H9 (cell line): ENCODE data around the gene CXCL10. TPM values are rescaled to one million over a fixed set of nuclear protein-coding genes. Genes with fewer than 3 reads are reported as not detected.

ENCODE experiments used
- DNase-seq: peaks from one replicate; pipeline ENCODE4 v3.0.0-alpha.2; 2017
- H2AFZ ChIP-seq: one replicate; pipeline ENCODE4 v1.6.1; 2013; ENCODE audit warnings: mild to moderate bottlenecking, low read length, control low read depth, moderate library complexity
- H2AK5ac ChIP-seq: 2 replicates; pipeline ENCODE4 v1.6.1; 2013; ENCODE audit warnings: low read length, control low read depth, mixed read lengths; ENCODE audit not compliant: insufficient read length
- H2BK120ac ChIP-seq: one replicate; pipeline ENCODE4 v1.6.1; 2013; ENCODE audit warnings: low read depth, mild to moderate bottlenecking, low read length, control low read depth, inconsistent platforms; ENCODE audit not compliant: poor library complexity, severe bottlenecking
- H2BK12ac ChIP-seq: 2 replicates; pipeline ENCODE4 v1.6.1; 2013; ENCODE audit warnings: low read length, control low read depth, mixed read lengths, low read depth; ENCODE audit not compliant: insufficient read length
- H2BK15ac ChIP-seq: 2 replicates; pipeline ENCODE4 v1.6.1; 2013; ENCODE audit warnings: low read depth, low read length, control low read depth
- H2BK20ac ChIP-seq: one replicate; pipeline ENCODE4 v1.6.1; 2013; ENCODE audit warnings: low read depth, mild to moderate bottlenecking, low read length, control low read depth, inconsistent platforms; ENCODE audit not compliant: poor library complexity, severe bottlenecking
- H2BK5ac ChIP-seq: 2 replicates; pipeline ENCODE4 v1.6.1; 2013; ENCODE audit warnings: low read length, control low read depth, mixed read lengths; ENCODE audit not compliant: insufficient read length
- H3K14ac ChIP-seq: 2 replicates; pipeline ENCODE4 v1.6.1; 2013; ENCODE audit warnings: low read length, control low read depth; ENCODE audit not compliant: insufficient read depth
- H3K18ac ChIP-seq: 2 replicates; pipeline ENCODE4 v1.6.1; 2013; ENCODE audit warnings: low read depth, mild to moderate bottlenecking, mixed read lengths, low read length, control low read depth; ENCODE audit not compliant: insufficient read length
- H3K23ac ChIP-seq: 2 replicates; pipeline ENCODE4 v1.6.1; 2013; ENCODE audit warnings: low read length, control low read depth, mixed read lengths, low read depth; ENCODE audit not compliant: insufficient read length
- H3K23me2 ChIP-seq: 2 replicates; pipeline ENCODE4 v1.6.1; 2013; ENCODE audit warnings: low read depth, mild to moderate bottlenecking, mixed read lengths, low read length, control low read depth; ENCODE audit not compliant: insufficient read length, poor library complexity, severe bottlenecking
- H3K27ac ChIP-seq: 2 replicates; pipeline ENCODE4 v1.5.1; 2013; ENCODE audit warnings: low read length, control low read depth, mixed read lengths, low read depth; ENCODE audit not compliant: insufficient read length
- H3K27me3 ChIP-seq: 2 replicates; pipeline ENCODE4 v1.6.1; 2013; ENCODE audit warnings: low read length, control low read depth, inconsistent platforms; ENCODE audit not compliant: insufficient read depth
- H3K4ac ChIP-seq: 2 replicates; pipeline ENCODE4 v1.6.1; 2013; ENCODE audit warnings: low read depth, mild to moderate bottlenecking, control low read depth, inconsistent platforms, low read length, moderate library complexity
- H3K4me1 ChIP-seq: 2 replicates; pipeline ENCODE4 v1.6.1; 2013; ENCODE audit warnings: low read length, control low read depth, inconsistent platforms; ENCODE audit not compliant: insufficient read depth
- H3K4me2 ChIP-seq: 2 replicates; pipeline ENCODE4 v1.6.1; 2013; ENCODE audit warnings: low read length, control low read depth, mixed read lengths; ENCODE audit not compliant: insufficient read length, insufficient read depth
- H3K56ac ChIP-seq: 2 replicates; pipeline ENCODE4 v1.6.1; 2013; ENCODE audit warnings: low read depth, mild to moderate bottlenecking, mixed read lengths, low read length, control low read depth; ENCODE audit not compliant: insufficient read length
- H3K79me1 ChIP-seq: 2 replicates; pipeline ENCODE4 v1.6.1; 2013; ENCODE audit warnings: low read depth, mild to moderate bottlenecking, moderate library complexity, low read length, control low read depth, inconsistent platforms; ENCODE audit not compliant: insufficient read depth, poor library complexity, severe bottlenecking
- H3K79me2 ChIP-seq: 2 replicates; pipeline ENCODE4 v1.6.1; 2013; ENCODE audit warnings: low read length, control low read depth, inconsistent platforms; ENCODE audit not compliant: insufficient read depth
- H3K9ac ChIP-seq: 2 replicates; pipeline ENCODE4 v1.6.1; 2013; ENCODE audit warnings: low read length, control low read depth, mixed read lengths; ENCODE audit not compliant: insufficient read length; ENCODE audit errors: extremely low read depth
- H3K9me3 ChIP-seq: one replicate; pipeline ENCODE4 v1.6.1; 2013; ENCODE audit warnings: low read depth, low read length, inconsistent platforms; ENCODE audit not compliant: control insufficient read depth
- H3T11ph ChIP-seq: one replicate; pipeline ENCODE4 v1.6.1; 2013; ENCODE audit warnings: mild to moderate bottlenecking, low read length, control low read depth, inconsistent platforms
- H4K20me1 ChIP-seq: one replicate; pipeline ENCODE4 v1.6.1; 2013; ENCODE audit not compliant: control insufficient read depth, insufficient read length, insufficient read depth
- H4K5ac ChIP-seq: 2 replicates; pipeline ENCODE4 v1.6.1; 2013; ENCODE audit warnings: low read depth, mild to moderate bottlenecking, mixed read lengths, low read length, control low read depth; ENCODE audit not compliant: insufficient read length
- H4K8ac ChIP-seq: replicated peaks from 2 replicates; pipeline ENCODE4 v1.6.1; 2013; ENCODE audit warnings: low read length, control low read depth, mixed read lengths, low read depth; ENCODE audit not compliant: insufficient read length
- H4K91ac ChIP-seq: 2 replicates; pipeline ENCODE4 v1.6.1; 2013; ENCODE audit warnings: low read depth, mild to moderate bottlenecking, moderate library complexity, mixed read lengths, low read length, control low read depth; ENCODE audit not compliant: insufficient read length
- H3K27ac Mint-ChIP-seq, 3 experiments: 2 replicates in 2 of 3; 3 replicates in 1 of 3; pipeline ENCODE4 v1.8.0; 2020 to 2021; ENCODE audit warnings: mixed read lengths in 3 of 3, mild to moderate bottlenecking in 1 of 3, moderate library complexity in 1 of 3
- H3K27me3 Mint-ChIP-seq: 2 replicates; pipeline ENCODE4 v1.8.0; 2021; ENCODE audit warnings: low read depth, mild to moderate bottlenecking, moderate library complexity, mixed read lengths
- H3K36me3 Mint-ChIP-seq, 3 experiments: 2 replicates in 2 of 3; 3 replicates in 1 of 3; pipeline ENCODE4 v1.8.0; 2020 to 2021; ENCODE audit warnings: low read depth in 3 of 3, mixed read lengths in 3 of 3; ENCODE audit not compliant: insufficient read depth in 1 of 3
- H3K4me1 Mint-ChIP-seq, 2 experiments: 2 replicates each; pipeline ENCODE4 v1.8.0; 2020; ENCODE audit warnings: mixed read lengths in 2 of 2
- H3K4me3 Mint-ChIP-seq, 2 experiments: 2 replicates in 1 of 2; 3 replicates in 1 of 2; pipeline ENCODE4 v1.8.0; 2020 to 2021; ENCODE audit warnings: mild to moderate bottlenecking in 2 of 2, mixed read lengths in 2 of 2, moderate library complexity in 1 of 2
- H3K9me3 Mint-ChIP-seq, 2 experiments: 2 replicates in 1 of 2; 3 replicates in 1 of 2; pipeline ENCODE4 v1.8.0; 2020; ENCODE audit warnings: mild to moderate bottlenecking in 2 of 2, mixed read lengths in 2 of 2, moderate library complexity in 1 of 2
- CTCF ChIP-seq: fragments of 200-600 bp; sonication (generic); conservative IDR thresholded peaks from 3 replicates; pipeline ENCODE4 v1.8.0; 2021; ENCODE audit warnings: antibody characterized with exemption, mild to moderate bottlenecking
- WGBS: extraction: QIAGEN DNeasy Blood & Tissue Kit; methylation state at CpG from one replicate; pipeline ENCODE4 v1.1.7; 2013; ENCODE audit warnings: missing lambda C conversion rate, low lambda C conversion rate, mixed read lengths; ENCODE audit not compliant: insufficient read length; ENCODE audit errors: extremely low coverage; 5-methylcytosine and 5-hydroxymethylcytosine counted together
- total RNA-seq: library from RNA; stranded (reverse); gene quantifications from 2 replicates; pipeline ENCODE4 v1.2.1, GENCODE V29; 2021

CXCL10 gene
- total RNA-seq, 1 experiment from 2014 or later: not detected

- H3K23ac ChIP-seq: no peak overlapping the region
- no peak overlapping the region for H3K18ac ChIP-seq
- H3K9me3 ChIP-seq: no peaks in the 10 kb centered on the region
- TF ChIP-seq CTCF: no peak
- H2BK5ac ChIP-seq: no peak overlapping the region
- H3K27ac ChIP-seq: no peak overlapping the region
- H3K56ac ChIP-seq: no peak overlapping the region
- no peak overlapping the region for H2AFZ ChIP-seq
- DNase-seq: no peak
- no peak overlapping the region for H2BK20ac ChIP-seq
- no peak overlapping the region for H2BK15ac ChIP-seq
- H4K8ac ChIP-seq: no peak overlapping the region
- H3K23me2 ChIP-seq: no peaks in the 10 kb centered on the region
- no peak overlapping the region for H2AK5ac ChIP-seq
- H3K79me1 ChIP-seq: no peaks in the 10 kb centered on the region
- no peak overlapping the region for H3K4me2 ChIP-seq
- no peaks in the 10 kb centered on the region for H3K79me2 ChIP-seq
- H2BK12ac ChIP-seq: no peak overlapping the region
- H3K36me3 Mint-ChIP-seq: no peaks in the 10 kb centered on the region
- H3K27ac Mint-ChIP-seq: no peak overlapping the region
- no peak overlapping the region for H4K5ac ChIP-seq
- no peaks in the 10 kb centered on the region; a peak in 1 of 5 replicates for H3K9me3 Mint-ChIP-seq
- no peak overlapping the region for H3K4ac ChIP-seq
- peaks cover 4% of the 10 kb centered on the region; the same call in 1 of the 2 replicates for H3K27me3 Mint-ChIP-seq
- no peaks in the 10 kb centered on the region for H4K20me1 ChIP-seq
- no peak overlapping the region for H2BK120ac ChIP-seq
- no peak overlapping the region for H3K9ac ChIP-seq
- H3T11ph ChIP-seq: no peak overlapping the region
- no peaks in the 10 kb centered on the region for H3K4me1 ChIP-seq
- no peaks in the 10 kb centered on the region for H3K27me3 ChIP-seq
- H3K4me1 Mint-ChIP-seq: no peaks in the 10 kb centered on the region
- no peak overlapping the region for H3K4me3 Mint-ChIP-seq
- WGBS: no CpG with 5 or more reads among the region's 2 CpGs
- no peak overlapping the region for H3K14ac ChIP-seq
- H4K91ac ChIP-seq: no peak overlapping the region
These were observed 6.0 kb upstream of the CXCL10 start for GRCh38 chr4:76029300-76029699.
